ENCODE results near the gene SATB2. TPM values are rescaled to one million over a fixed set of nuclear protein-coding genes. Genes with fewer than 3 reads are reported as not detected.

The SATB2 gene
- total RNA-seq, 1 donor from 2014 or later, result 5.5 TPM

- Histone ChIP-seq H3K27me3 (ENCODE audit: control insufficient read depth, insufficient read depth, low read length) (no peaks in the 10 kb centered on the region), H3K36me3 (ENCODE audit: control insufficient read depth, insufficient read depth, low read length) (no peaks in the 10 kb centered on the region), H3K4me3 (ENCODE audit: low read depth, low read length) (no peak overlapping the region)
- no peak for TF ChIP-seq CTCF (IDR thresholded peaks at IDR 0.05; ENCODE audit: insufficient read depth, low read length, poor library complexity, severe bottlenecking)
- DNase-seq (ENCODE audit: low read depth), result no peak
Observed at GRCh38 chr2:199434555-199434954, 23.2 kb downstream of the SATB2 start.

GRCh38 chr2:199433204-199433832 is 24.4 kb downstream of the SATB2 start:
- DNase-seq (ENCODE audit: low read depth), result no peak
- TF ChIP-seq CTCF (IDR thresholded peaks at IDR 0.05; ENCODE audit: insufficient read depth, low read length, poor library complexity, severe bottlenecking), result no peak
- Histone ChIP-seq H3K27me3 (ENCODE audit: control insufficient read depth, insufficient read depth, low read length) (no peaks in the 10 kb centered on the region), H3K36me3 (ENCODE audit: control insufficient read depth, insufficient read depth, low read length) (no peaks in the 10 kb centered on the region), H3K4me3 (ENCODE audit: low read depth, low read length) (no peak overlapping the region)

- no peak for DNase-seq (ENCODE audit: low read depth)
- H3K4me3 ChIP-seq (ENCODE audit: low read depth, low read length), result no peak overlapping the region
Observed at GRCh38 chr2:199431746-199432213, 26.0 kb downstream of the SATB2 start.

GRCh38 chr2:199430214-199430613 is 27.5 kb downstream of the SATB2 start:
- Histone ChIP-seq H3K4me3 (ENCODE audit: low read depth, low read length) (no peak overlapping the region), H3K36me3 (ENCODE audit: control insufficient read depth, insufficient read depth, low read length) (no peaks in the 10 kb centered on the region), H3K27me3 (ENCODE audit: control insufficient read depth, insufficient read depth, low read length) (no peaks in the 10 kb centered on the region)
- TF ChIP-seq CTCF (IDR thresholded peaks at IDR 0.05; ENCODE audit: insufficient read depth, low read length, poor library complexity, severe bottlenecking), result no peak
- DNase-seq (ENCODE audit: low read depth), result no peak

More at GRCh38 chr2:199431746-199432213, 26.0 kb downstream of the SATB2 start:
- no peaks in the 10 kb centered on the region for H3K36me3 ChIP-seq (ENCODE audit: control insufficient read depth, insufficient read depth, low read length)
- H3K27me3 ChIP-seq (ENCODE audit: control insufficient read depth, insufficient read depth, low read length), result no peaks in the 10 kb centered on the region
- TF ChIP-seq CTCF (IDR thresholded peaks at IDR 0.05; ENCODE audit: insufficient read depth, low read length, poor library complexity, severe bottlenecking), result no peak

GRCh38 chr2:199428291-199428690 is 29.4 kb downstream of the SATB2 start:
- Histone ChIP-seq H3K36me3 (ENCODE audit: control insufficient read depth, insufficient read depth, low read length) (no peaks in the 10 kb centered on the region), H3K27me3 (ENCODE audit: control insufficient read depth, insufficient read depth, low read length) (no peaks in the 10 kb centered on the region), H3K4me3 (ENCODE audit: low read depth, low read length) (no peak overlapping the region)
- TF ChIP-seq CTCF (IDR thresholded peaks at IDR 0.05; ENCODE audit: insufficient read depth, low read length, poor library complexity, severe bottlenecking), result no peak
- no peak for DNase-seq (ENCODE audit: low read depth)

- H3K36me3 ChIP-seq (ENCODE audit: control insufficient read depth, insufficient read depth, low read length), result no peaks in the 10 kb centered on the region
- TF ChIP-seq CTCF (IDR thresholded peaks at IDR 0.05; ENCODE audit: insufficient read depth, low read length, poor library complexity, severe bottlenecking), result no peak
- no peak for DNase-seq (ENCODE audit: low read depth)
- H3K27me3 ChIP-seq (ENCODE audit: control insufficient read depth, insufficient read depth, low read length), result no peaks in the 10 kb centered on the region
- no peak overlapping the region for H3K4me3 ChIP-seq (ENCODE audit: low read depth, low read length)
Observed at GRCh38 chr2:199424160-199424559, 33.6 kb downstream of the SATB2 start.
